GM20431 (cell line): Measurements from ENCODE around the gene GPRC5B.

Experiments
- in situ Hi-C: fragments of 300-500 bp; cut with MseI, MboI; formaldehyde crosslinking; loops from one replicate; pipeline ENCODE4 v1.15.0; 2020; ENCODE audit warnings: low sequenced_read_pairs; ENCODE audit not compliant: unreplicated experiment

Gene GPRC5B

GRCh38 chr16:19853132-19853741 is 31.4 kb downstream of the GPRC5B start:
- in situ Hi-C loops, result no loop called here

GRCh38 chr16:19851476-19851875 is 33.2 kb downstream of the GPRC5B start:
- in situ Hi-C loops, result no loop called here

GRCh38 chr16:19850131-19850817 is 34.4 kb downstream of the GPRC5B start:
- in situ Hi-C loops, result no loop called here

- in situ Hi-C loops, result no loop called here
Observed at GRCh38 chr16:19848756-19849155, 35.9 kb downstream of the GPRC5B start.

GRCh38 chr16:19846436-19846835 is 38.2 kb downstream of the GPRC5B start:
- in situ Hi-C loops, result no loop called here

GRCh38 chr16:19844945-19845641 is 39.6 kb downstream of the GPRC5B start:
- in situ Hi-C loops, result no loop called here

GRCh38 chr16:19843371-19843770 is 41.3 kb downstream of the GPRC5B start:
- in situ Hi-C loops, result no loop called here

GRCh38 chr16:19842426-19843157 is 42.1 kb downstream of the GPRC5B start:
- in situ Hi-C loops, result no loop called here

GRCh38 chr16:19841184-19841583 is 43.5 kb downstream of the GPRC5B start:
- in situ Hi-C loops, result no loop called here

- in situ Hi-C loops, result no loop called here
Observed at GRCh38 chr16:19840524-19841110, 44.0 kb downstream of the GPRC5B start.

GRCh38 chr16:19837984-19838707 is 46.5 kb downstream of the GPRC5B start:
- in situ Hi-C loops, result no loop called here

- in situ Hi-C loops, result no loop called here
Observed at GRCh38 chr16:19837331-19837980, 47.2 kb downstream of the GPRC5B start.

GRCh38 chr16:19835968-19836421 is 48.7 kb downstream of the GPRC5B start:
- in situ Hi-C loops, result no loop called here

- in situ Hi-C loops, result no loop called here
Observed at GRCh38 chr16:19835196-19835595, 49.5 kb downstream of the GPRC5B start.

GRCh38 chr16:19833581-19833980 is 51.1 kb downstream of the GPRC5B start:
- in situ Hi-C loops, result no loop called here

- in situ Hi-C loops, result no loop called here
Observed at GRCh38 chr16:19833176-19833575, 51.5 kb downstream of the GPRC5B start.

- in situ Hi-C loops, result no loop called here
Observed at GRCh38 chr16:19831678-19832077, 53.0 kb downstream of the GPRC5B start.

- in situ Hi-C loops, result no loop called here
Observed at GRCh38 chr16:19830902-19831560, 53.6 kb downstream of the GPRC5B start.
